Measurements from ENCODE around the gene GOLPH3.
A peak's percentile ranks its signal among the peaks of the same experiment; 100 is the strongest.
"Not testable (repeated sequence)": the region's sequence is repeated elsewhere in the genome, so short reads cannot be mapped to it uniquely, and the experiment has no call there.

The GOLPH3 gene

GRCh38 chr5:32096891-32097595, 77.1 kb downstream of the GOLPH3 start:
- DNase-seq, result no peak

DNA sequence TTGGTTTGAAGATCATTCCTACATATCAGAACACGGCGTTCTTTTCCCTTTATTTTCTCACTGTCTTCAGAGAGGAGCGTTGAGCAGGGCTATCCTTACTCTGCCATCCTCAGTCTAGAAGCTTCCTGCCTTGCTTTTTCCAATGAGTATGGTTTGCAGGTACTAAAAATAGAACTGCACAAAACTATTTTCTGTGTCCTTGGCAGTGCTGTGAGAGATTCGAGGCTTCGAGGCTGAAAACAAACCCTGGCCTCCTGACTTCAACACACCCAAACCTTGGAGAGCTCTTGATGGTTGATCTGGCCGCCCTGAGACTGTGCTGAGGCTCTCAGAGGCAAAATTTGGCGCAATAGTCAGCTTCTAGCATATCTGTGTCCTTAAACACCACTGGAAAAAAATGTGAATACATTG, 78.9 kb downstream of the GOLPH3 start:
- DNase-seq, result no peak

DNA sequence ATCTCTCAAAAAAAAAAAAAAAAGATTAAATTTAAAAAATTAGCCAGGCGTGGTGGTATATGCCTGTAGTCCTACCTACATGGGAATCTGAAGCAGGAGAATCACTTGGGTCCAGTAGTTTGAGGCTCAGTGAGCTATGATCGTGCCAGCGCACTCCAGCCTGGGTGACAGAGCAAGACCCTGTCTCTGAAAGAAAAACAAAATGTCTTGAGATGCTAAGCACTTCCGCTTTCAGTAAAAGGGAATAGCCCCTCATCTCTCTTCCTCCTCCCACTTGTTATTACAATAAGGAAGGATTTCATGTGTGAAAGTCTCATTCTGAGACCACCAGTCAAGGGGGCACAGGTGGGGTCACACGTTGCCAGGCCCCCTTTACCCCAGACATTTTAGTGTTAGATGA, 79.4 kb downstream of the GOLPH3 start:
- no peak for DNase-seq

DNA sequence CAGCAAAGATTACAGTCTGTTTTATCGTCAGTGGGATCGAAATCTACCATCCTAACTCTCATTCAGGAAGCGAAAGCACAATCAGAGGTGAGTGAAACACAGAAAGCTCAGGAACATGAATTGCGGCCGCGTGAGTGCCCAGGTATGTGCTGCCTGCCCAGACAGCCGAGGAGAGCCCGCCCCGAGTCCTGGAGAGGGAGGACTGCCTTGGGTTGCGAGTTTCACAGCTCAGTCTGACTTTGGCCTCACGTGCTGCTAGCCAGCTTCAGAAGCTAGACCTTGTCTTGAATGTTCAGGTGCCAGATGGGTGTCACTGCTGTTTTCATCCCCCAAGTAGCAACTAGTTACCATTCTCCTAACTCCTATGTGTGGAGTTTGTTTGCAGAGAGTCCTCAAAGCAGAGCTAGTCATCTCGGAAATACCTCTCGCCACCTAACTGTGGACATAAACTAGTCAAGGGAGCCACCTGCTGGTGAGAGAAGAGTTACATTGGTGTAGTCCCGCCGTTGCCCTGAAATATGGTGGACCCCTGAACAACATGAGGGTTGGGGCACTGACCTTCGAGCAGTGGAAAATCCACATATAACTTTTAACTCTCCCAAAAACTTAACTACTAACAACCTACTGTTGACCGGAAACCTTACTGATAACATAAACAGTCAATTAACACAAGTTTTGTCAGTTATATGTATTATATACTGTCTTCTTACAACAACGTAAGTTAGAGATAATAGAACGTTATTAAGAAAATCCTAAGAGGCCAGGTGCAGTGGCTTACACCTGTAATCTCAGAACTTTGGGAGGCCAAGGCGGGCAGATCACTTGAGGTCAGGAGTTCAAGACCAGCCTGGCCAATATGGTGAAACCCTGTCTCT, 80.9 kb downstream of the GOLPH3 start:
- DNase-seq, result peak; percentile 71

GRCh38 chr5:32090755-32091128, 83.4 kb downstream of the GOLPH3 start:
- DNase-seq, result no peak

DNA sequence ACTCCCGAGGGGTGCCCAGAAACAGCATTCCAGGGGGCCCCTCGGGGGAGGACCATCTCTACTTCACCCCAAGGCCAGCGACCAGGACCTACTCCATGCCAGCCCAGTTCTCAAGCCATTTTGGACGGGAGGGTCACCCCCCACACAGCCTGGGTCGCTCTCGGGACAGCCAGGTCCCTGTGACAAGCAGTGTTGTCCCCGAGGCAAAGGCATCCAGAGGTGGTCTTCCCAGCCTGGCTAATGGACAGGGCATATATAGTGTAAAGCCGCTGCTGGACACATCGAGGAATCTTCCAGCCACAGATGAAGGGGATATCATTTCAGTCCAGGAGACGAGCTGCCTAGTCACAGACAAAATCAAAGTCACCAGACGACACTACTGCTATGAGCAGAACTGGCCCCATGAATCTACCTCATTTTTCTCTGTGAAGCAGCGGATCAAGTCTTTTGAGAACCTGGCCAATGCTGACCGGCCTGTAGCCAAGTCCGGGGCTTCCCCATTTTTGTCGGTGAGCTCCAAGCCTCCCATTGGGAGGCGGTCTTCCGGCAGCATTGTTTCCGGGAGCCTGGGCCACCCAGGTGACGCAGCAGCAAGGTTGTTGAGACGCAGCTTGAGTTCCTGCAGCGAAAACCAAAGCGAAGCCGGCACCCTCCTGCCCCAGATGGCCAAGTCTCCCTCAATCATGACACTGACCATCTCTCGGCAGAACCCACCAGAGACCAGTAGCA, 83.9 kb downstream of the GOLPH3 start:
- DNase-seq, result no peak

DNA sequence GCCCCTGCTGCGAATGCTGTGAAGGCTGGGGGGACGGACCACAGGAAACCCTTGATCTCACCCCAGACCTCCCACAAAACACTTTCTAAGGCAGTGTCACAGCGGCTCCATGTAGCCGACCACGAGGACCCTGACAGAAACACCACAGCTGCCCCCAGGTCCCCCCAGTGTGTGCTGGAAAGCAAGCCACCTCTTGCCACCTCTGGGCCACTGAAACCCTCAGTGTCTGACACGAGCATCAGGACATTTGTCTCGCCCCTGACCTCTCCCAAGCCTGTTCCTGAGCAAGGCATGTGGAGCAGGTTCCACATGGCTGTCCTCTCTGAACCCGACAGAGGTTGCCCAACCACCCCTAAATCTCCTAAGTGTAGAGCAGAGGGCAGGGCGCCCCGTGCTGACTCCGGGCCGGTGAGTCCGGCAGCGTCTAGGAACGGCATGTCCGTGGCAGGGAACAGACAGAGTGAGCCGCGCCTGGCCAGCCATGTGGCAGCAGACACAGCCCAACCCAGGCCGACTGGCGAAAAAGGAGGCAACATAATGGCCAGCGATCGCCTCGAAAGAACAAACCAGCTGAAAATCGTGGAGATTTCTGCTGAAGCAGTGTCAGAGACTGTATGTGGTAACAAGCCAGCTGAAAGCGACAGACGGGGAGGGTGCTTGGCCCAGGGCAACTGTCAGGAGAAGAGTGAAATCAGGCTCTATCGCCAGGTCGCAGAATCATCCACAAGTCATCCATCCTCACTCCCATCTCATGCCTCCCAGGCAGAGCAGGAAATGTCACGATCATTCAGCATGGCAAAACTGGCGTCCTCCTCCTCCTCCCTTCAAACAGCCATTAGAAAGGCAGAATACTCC, 84.7 kb downstream of the GOLPH3 start:
- no peak for DNase-seq

GRCh38 chr5:32088214-32088613, 85.9 kb downstream of the GOLPH3 start:
- DNase-seq, result no peak

DNA sequence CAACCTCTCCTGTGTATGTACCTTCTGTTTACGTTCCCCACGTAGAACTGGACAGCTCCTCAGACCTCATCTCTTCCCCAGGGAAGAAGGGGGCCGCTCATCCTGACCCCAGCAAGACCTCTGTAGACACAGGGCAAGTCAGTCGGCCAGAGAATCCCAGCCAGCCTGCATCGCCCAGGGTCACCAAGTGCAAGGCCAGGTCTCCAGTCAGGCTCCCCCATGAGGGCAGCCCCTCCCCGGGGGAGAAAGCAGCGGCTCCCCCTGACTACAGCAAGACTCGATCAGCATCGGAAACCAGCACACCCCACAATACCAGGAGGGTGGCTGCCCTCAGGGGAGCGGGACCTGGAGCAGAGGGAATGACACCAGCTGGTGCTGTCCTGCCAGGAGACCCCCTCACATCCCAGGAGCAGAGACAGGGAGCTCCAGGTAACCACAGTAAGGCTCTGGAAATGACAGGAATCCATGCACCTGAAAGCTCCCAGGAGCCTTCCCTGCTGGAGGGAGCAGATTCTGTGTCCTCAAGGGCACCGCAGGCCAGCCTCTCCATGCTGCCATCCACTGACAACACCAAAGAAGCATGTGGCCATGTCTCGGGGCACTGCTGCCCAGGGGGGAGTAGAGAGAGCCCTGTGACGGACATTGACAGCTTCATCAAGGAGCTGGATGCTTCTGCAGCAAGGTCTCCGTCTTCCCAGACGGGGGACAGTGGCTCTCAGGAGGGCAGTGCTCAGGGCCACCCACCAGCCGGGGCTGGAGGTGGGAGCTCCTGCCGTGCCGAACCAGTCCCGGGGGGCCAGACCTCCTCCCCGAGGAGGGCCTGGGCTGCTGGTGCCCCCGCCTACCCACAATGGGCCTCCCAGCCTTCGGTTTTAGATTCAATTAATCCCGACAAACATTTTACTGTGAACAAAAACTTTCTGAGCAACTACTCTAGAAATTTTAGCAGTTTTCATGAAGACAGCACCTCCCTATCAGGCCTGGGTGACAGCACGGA, 86.7 kb downstream of the GOLPH3 start:
- no peak for DNase-seq

GRCh38 chr5:32083981-32084430, 90.1 kb downstream of the GOLPH3 start:
- no peak for DNase-seq

DNA sequence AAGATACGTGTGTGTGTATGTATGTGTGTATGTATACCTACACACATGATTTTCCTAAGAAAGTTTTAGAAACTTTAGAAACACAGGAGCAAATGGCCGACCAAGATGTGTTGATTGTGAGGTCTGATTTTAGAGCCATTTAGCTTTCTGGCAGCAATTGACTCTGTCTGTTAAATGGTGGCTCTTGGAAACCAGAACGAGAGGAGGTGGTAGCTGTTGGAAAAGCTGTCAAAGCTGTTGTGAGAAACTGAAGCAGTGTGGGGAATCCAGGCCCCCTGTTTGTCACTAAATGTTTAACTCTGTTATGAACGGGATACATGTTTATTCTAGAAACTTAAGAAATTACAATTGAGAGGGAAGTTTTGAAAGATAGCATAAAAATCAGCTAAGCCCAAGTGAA, 91.4 kb downstream of the GOLPH3 start:
- DNase-seq, result no peak

GRCh38 chr5:32080565-32080964, 93.6 kb downstream of the GOLPH3 start:
- not testable (repeated sequence) for DNase-seq

DNA sequence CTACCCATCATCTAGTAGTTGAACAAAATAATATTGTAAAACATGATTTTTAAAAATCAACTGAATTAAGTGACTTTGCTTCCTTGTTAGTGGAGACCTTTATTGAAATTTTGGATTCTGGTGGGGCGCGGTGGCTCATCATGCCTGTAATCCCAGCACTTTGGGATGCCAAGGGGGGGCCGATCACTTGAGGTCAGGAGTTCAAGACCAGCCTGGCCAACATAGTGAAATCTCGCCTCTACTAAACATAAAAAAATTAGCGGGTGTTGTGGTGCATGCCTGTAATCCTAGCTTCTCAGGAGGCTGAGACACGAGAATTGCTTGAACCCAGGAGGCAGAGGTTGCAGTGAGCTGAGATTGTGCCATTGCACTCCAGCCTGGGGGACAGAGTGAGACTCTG, 95.3 kb downstream of the GOLPH3 start:
- DNase-seq, result not testable (repeated sequence)

GRCh38 chr5:32076699-32077695, 97.1 kb downstream of the GOLPH3 start:
- peak; percentile 33 for DNase-seq

Measured in NCI-H774 (cell line).